Hepatocyte (in vitro differentiated cells): ENCODE results near the gene MBL2. TPM values are rescaled to one million over a fixed set of nuclear protein-coding genes. Genes with fewer than 3 reads are reported as not detected.

Experiments
- DNase-seq: peaks from one replicate; pipeline ENCODE4 v3.0.0-alpha.2; 2016; ENCODE audit warnings: low spot score
- H2AFZ ChIP-seq: fragments of 200-600 bp; sonication (generic); 2 replicates; pipeline ENCODE4 v1.6.0; 2016; ENCODE audit warnings: antibody characterized with exemption, mild to moderate bottlenecking
- H3K27ac ChIP-seq: fragments of 200-600 bp; sonication (generic); 2 replicates; pipeline ENCODE4 v1.5.1; 2016; ENCODE audit warnings: mild to moderate bottlenecking
- H3K27me3 ChIP-seq: fragments of 200-600 bp; sonication (generic); 2 replicates; pipeline ENCODE4 v1.6.1; 2016
- H3K36me3 ChIP-seq: fragments of 200-600 bp; sonication (generic); replicated peaks from 2 replicates; pipeline ENCODE4 v1.5.1; 2016; ENCODE audit warnings: low read depth; ENCODE audit not compliant: insufficient read depth
- H3K4me1 ChIP-seq: fragments of 200-600 bp; sonication (generic); 2 replicates; pipeline ENCODE4 v1.5.1; 2016; ENCODE audit warnings: mild to moderate bottlenecking, moderate library complexity; ENCODE audit not compliant: insufficient read depth
- H3K4me2 ChIP-seq: fragments of 200-600 bp; sonication (generic); 2 replicates; pipeline ENCODE4 v1.6.0; 2016
- H3K4me3 ChIP-seq: fragments of 200-600 bp; sonication (generic); 2 replicates; pipeline ENCODE4 v1.5.1; 2016; ENCODE audit warnings: mild to moderate bottlenecking
- H3K79me2 ChIP-seq: fragments of 200-600 bp; sonication (generic); 2 replicates; pipeline ENCODE4 v1.6.0; 2017; ENCODE audit warnings: mild to moderate bottlenecking
- H3K9me2 ChIP-seq: fragments of 200-600 bp; sonication (generic); replicated peaks from 2 replicates; pipeline ENCODE4 v1.6.0; 2017; ENCODE audit warnings: mild to moderate bottlenecking; ENCODE audit not compliant: insufficient read depth
- H3K9me3 ChIP-seq: fragments of 200-600 bp; sonication (generic); 2 replicates; pipeline ENCODE4 v1.5.1; 2016; ENCODE audit warnings: low read depth, mild to moderate bottlenecking
- H4K20me1 ChIP-seq: fragments of 200-600 bp; sonication (generic); 2 replicates; pipeline ENCODE4 v1.6.0; 2016; ENCODE audit warnings: mild to moderate bottlenecking; ENCODE audit not compliant: insufficient read depth, poor library complexity, severe bottlenecking
- EZH2 ChIP-seq: fragments of 200-600 bp; sonication (generic); IDR thresholded peaks from 2 replicates; pipeline ENCODE4 v1.6.1; 2016; ENCODE audit warnings: antibody characterized with exemption, mild to moderate bottlenecking, borderline replicate concordance
- EZH2phosphoT487 ChIP-seq: fragments of 200-600 bp; sonication (generic); IDR thresholded peaks from one replicate; pipeline ENCODE4 v1.6.1; 2018; ENCODE audit warnings: antibody characterized with exemption, mild to moderate bottlenecking, low read depth, moderate library complexity; ENCODE audit not compliant: unreplicated experiment, severe bottlenecking
- WGBS: methylation state at CpG from one replicate; pipeline ENCODE4 v1.1.6; 2016; ENCODE audit warnings: low lambda C conversion rate; ENCODE audit errors: missing lambda C conversion rate; 5-methylcytosine and 5-hydroxymethylcytosine counted together
- polyA plus RNA-seq: library from polyadenylated mRNA; unstranded; fragments of >200 nt; fragmentation: Nextera tagmentation; extraction: Ambion mirVana; gene quantifications from 2 replicates; pipeline ENCODE4 v1.2.1, GENCODE V29; 2016
- total RNA-seq: library from RNA; depleted of rRNA; stranded (reverse); fragments of >200 nt; gene quantifications from 2 replicates; pipeline ENCODE4 v1.2.3, GENCODE V29; 2014
- TF ChIP-seq, protein P1 (sequence below): fragments of 200-600 bp; sonication (generic); IDR thresholded peaks from 2 replicates; pipeline ENCODE4 v1.5.1; 2016; ENCODE audit warnings: antibody characterized with exemption, mild to moderate bottlenecking; ENCODE audit not compliant: poor library complexity

The MBL2 gene
- total and polyA plus RNA-seq, 2 experiments from 2014 or later = 0.21 to 1.1 TPM

DNA sequence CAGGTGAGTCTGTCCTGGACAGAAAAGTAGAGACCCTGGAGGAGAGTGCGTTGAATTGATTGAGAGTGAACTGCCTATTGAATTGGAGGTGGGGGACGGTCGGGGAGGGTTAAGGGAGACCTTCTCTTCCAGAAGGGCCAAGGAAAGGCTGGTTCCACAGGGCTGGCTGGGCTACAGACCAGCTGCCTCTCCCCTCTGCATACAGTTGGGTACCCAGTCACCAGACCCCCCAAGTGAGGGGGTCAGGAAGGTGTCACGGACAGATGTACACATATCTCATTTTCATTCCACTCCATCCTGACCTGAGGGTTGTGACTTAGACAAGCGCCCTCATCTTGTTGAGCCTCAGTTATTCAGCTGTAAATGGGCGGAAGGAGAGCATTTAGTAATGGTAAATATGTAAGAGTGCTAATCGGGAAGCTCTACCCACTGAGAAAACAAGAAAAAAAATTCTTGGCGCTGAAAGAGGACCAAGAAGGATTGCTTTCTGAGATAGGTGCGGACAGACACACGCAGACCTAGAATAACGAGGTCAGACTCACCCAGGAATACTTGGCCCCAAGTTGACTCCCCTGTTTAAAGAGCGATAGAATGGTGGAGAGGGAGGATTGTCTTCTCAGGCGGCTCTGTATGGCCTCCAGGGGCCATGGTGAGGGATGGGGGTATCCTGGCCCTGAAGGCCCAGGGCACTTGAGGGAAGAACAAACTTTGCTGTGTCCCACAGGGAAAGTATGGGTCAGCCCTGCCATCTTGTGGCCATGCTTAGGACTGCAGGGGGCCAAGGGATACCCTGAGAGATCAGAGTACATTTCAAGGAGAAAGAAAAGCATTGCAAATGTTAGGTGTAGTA lies 7.2 kb upstream of the MBL2 start:
- TF ChIP-seq EZH2phosphoT487 = no peak
- TF ChIP-seq, protein P1, sequence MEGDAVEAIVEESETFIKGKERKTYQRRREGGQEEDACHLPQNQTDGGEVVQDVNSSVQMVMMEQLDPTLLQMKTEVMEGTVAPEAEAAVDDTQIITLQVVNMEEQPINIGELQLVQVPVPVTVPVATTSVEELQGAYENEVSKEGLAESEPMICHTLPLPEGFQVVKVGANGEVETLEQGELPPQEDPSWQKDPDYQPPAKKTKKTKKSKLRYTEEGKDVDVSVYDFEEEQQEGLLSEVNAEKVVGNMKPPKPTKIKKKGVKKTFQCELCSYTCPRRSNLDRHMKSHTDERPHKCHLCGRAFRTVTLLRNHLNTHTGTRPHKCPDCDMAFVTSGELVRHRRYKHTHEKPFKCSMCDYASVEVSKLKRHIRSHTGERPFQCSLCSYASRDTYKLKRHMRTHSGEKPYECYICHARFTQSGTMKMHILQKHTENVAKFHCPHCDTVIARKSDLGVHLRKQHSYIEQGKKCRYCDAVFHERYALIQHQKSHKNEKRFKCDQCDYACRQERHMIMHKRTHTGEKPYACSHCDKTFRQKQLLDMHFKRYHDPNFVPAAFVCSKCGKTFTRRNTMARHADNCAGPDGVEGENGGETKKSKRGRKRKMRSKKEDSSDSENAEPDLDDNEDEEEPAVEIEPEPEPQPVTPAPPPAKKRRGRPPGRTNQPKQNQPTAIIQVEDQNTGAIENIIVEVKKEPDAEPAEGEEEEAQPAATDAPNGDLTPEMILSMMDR = peak; percentile 98
- TF ChIP-seq EZH2 = no peak
- WGBS = 82% methylated on average over 13 of the region's 13 CpGs
- Histone ChIP-seq H3K79me2 (no peaks in the 10 kb centered on the region), H3K27ac (no peak overlapping the region), H3K9me2 (no peaks in the 10 kb centered on the region), H4K20me1 (no peaks in the 10 kb centered on the region), H3K4me2 (no peak overlapping the region), H2AFZ (no peak overlapping the region), H3K4me3 (no peak overlapping the region), H3K27me3 (no peaks in the 10 kb centered on the region), H3K36me3 (no peaks in the 10 kb centered on the region), H3K4me1 (peaks cover 3% of the 10 kb centered on the region), H3K9me3 (no peaks in the 10 kb centered on the region)
- DNase-seq = peak; percentile 87

DNA sequence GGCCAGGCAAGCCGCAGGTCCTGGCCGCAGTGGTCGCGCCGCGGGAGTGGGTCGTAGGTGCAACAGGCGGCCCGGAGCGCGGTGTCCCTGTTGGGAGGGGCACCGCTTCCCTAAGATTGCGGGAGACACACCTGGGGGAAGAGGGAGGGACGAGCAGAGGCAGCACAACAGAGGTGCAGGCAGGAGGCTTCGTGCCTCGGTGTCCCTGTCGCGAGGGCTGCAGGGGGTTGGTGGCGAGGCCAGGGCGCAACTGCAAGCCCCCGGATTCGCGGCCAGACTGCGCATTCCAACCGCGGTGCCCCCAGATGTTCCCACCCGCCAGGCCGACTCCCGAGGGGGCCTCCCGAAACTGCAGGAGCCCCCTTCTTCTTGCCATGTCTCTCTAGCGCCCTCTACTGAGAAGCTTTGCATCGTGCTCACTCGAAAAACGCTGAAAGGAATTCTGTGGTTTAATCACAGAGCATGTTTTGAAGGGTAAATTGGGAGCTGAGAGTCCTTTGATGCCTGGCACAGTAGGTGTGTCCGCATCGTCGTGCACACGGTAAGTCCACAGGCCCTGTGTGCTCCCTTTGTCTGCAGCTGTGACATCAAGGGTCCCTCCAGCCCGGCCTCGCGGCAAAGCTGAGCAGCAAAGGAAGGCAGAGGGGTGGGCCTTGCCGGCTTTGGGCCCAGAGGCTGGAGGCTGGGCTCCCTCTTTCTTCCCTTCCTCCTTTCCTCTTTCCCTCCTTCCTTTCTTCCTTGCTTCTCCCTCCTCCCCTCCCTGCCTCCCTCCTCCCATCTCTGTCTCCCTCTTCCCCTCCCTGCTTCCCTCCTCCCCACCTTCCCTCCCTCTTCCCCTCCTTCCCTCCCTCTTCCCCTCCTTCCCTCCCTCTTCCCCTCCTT lies 6.2 kb upstream of the MBL2 start:
- no peak for DNase-seq
- Histone ChIP-seq H3K36me3 (no peaks in the 10 kb centered on the region), H3K9me2 (no peaks in the 10 kb centered on the region), H4K20me1 (no peaks in the 10 kb centered on the region), H3K79me2 (no peaks in the 10 kb centered on the region), H3K4me3 (no peak overlapping the region), H3K4me2 (no peak overlapping the region), H3K27ac (no peak overlapping the region), H3K27me3 (no peaks in the 10 kb centered on the region), H3K9me3 (no peaks in the 10 kb centered on the region), H3K4me1 (peaks cover 11% of the 10 kb centered on the region), H2AFZ (no peak overlapping the region)
- TF ChIP-seq, protein P1 = peak; percentile 22
- no peak for TF ChIP-seq EZH2
- TF ChIP-seq EZH2phosphoT487 = no peak
- WGBS = 92% methylated on average over 36 of the region's 42 CpGs

DNA sequence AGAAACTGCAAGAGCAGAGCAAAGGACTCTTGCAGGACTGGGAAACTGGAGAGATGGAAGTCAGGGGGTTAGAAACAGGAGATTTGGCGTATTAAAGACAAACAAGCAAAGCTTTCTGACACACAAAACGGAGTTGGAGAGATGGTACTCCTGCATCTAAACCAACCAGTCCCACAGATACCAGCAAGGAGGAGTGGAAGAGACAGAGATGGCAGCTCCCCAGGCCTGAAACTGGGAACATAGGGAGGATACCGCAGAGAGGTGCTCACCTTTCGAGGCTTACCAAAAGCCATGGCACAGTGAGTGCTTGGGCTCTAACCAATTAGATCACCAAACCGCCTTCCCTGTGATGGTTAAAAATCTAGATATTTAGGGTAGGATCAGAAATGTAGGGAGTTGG lies 4.8 kb upstream of the MBL2 start:
- Histone ChIP-seq H3K27ac (no peak overlapping the region), H3K36me3 (no peaks in the 10 kb centered on the region), H3K4me1 (peaks cover 11% of the 10 kb centered on the region), H3K4me2 (no peak overlapping the region), H4K20me1 (no peaks in the 10 kb centered on the region), H3K27me3 (no peaks in the 10 kb centered on the region), H3K4me3 (no peak overlapping the region), H2AFZ (no peak overlapping the region), H3K9me2 (no peaks in the 10 kb centered on the region), H3K79me2 (no peaks in the 10 kb centered on the region), H3K9me3 (no peaks in the 10 kb centered on the region)
- DNase-seq = no peak
- TF ChIP-seq, protein P1 = no peak
- no peak for TF ChIP-seq EZH2
- no peak for TF ChIP-seq EZH2phosphoT487
- WGBS = 75% methylated on average over 5 of the region's 5 CpGs
